GM12801 (cell line): ENCODE results near the gene UQCC2.

Experiments used
- TF ChIP-seq, protein P1 (sequence below): IDR thresholded peaks from one replicate; pipeline ENCODE4 v1.5.1; 2011; ENCODE audit warnings: control low read depth; ENCODE audit not compliant: insufficient read length; ENCODE audit errors: extremely low read depth

UQCC2 gene

DNA sequence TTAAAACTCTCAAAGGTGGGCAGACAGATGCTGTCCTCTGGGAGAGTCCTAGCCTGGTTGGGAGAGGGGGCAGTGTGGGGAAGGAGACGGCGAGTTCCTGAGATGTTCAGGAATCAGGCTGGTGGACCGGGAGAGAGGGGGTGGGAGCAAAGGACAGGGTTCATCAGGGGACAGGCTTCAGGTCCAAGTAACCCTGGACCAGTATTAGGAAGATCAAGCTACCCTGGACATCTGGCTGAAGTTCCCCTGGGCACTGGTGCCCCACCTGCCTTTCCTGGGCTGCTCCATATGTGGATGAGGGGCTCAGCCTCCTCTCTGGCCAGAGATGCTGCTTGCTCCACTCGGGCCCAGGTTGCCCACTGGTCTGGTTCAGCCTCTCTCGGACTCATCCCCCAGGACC lies 36.3 kb upstream of the UQCC2 start:
- TF ChIP-seq, protein P1, sequence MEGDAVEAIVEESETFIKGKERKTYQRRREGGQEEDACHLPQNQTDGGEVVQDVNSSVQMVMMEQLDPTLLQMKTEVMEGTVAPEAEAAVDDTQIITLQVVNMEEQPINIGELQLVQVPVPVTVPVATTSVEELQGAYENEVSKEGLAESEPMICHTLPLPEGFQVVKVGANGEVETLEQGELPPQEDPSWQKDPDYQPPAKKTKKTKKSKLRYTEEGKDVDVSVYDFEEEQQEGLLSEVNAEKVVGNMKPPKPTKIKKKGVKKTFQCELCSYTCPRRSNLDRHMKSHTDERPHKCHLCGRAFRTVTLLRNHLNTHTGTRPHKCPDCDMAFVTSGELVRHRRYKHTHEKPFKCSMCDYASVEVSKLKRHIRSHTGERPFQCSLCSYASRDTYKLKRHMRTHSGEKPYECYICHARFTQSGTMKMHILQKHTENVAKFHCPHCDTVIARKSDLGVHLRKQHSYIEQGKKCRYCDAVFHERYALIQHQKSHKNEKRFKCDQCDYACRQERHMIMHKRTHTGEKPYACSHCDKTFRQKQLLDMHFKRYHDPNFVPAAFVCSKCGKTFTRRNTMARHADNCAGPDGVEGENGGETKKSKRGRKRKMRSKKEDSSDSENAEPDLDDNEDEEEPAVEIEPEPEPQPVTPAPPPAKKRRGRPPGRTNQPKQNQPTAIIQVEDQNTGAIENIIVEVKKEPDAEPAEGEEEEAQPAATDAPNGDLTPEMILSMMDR: no peak

DNA sequence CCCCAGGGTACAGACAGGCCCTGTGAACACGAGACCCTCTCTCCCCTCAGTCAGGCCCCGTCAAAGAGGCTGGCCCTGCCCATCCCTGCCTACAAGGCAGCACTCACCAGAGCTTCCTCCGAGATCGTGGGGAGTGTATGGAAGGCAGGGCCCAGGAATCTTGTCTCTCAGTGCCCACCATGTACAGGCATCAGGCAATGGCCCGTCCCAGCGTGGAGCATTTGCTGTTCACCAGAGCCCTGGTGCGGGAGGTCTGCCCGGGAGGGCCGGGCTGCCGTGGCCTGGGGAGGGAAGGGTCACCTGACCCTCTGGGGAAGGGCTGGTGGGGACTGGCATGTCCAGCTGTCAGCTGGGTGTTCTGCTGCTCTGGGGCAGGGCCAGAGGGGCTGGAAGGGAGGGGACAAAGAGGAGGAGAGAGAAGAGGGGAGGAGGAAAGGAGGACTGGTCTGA lies 35.2 kb upstream of the UQCC2 start, which contains the start of gene IP6K3:
TSS of gene IP6K3 (minus strand) at position 255 of the 450 bp plus-strand sequence. CDS start 11,429 bp downstream, outside the sequence.
- TF ChIP-seq, protein P1: no peak

DNA sequence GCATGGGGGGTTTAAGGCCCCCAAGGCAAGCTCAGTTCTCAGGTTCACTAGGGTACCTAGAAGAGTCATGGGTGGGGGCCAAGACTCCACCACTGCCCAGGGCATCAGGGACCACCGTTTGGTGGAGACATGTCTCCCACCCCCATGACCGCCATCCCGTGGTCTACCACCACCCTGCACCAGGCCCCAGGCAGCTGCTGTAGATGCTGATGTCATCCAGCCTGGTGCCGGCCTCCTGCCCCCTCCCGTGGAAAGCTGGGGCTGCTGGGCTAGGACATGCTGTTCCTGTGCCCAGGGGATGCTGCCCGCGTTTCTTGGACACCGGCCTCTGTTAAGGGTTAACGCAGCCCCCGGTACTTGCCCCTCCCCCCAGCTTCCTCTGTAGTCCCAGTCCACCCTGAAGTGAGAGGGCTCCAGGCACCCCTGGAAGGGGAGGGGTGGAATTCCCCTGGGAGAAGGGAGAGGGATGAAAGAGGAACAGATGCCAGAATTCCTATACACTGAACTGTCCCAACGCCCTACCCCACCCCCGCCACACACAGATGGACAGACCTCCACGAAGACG lies 34.6 kb upstream of the UQCC2 start:
- TF ChIP-seq, protein P1: no peak

- TF ChIP-seq, protein P1: no peak
Observed at GRCh38 chr6:33745548-33745947, 34.0 kb upstream of the UQCC2 start.

GRCh38 chr6:33744895-33745546 lies 33.5 kb upstream of the UQCC2 start:
- TF ChIP-seq, protein P1: no peak

DNA sequence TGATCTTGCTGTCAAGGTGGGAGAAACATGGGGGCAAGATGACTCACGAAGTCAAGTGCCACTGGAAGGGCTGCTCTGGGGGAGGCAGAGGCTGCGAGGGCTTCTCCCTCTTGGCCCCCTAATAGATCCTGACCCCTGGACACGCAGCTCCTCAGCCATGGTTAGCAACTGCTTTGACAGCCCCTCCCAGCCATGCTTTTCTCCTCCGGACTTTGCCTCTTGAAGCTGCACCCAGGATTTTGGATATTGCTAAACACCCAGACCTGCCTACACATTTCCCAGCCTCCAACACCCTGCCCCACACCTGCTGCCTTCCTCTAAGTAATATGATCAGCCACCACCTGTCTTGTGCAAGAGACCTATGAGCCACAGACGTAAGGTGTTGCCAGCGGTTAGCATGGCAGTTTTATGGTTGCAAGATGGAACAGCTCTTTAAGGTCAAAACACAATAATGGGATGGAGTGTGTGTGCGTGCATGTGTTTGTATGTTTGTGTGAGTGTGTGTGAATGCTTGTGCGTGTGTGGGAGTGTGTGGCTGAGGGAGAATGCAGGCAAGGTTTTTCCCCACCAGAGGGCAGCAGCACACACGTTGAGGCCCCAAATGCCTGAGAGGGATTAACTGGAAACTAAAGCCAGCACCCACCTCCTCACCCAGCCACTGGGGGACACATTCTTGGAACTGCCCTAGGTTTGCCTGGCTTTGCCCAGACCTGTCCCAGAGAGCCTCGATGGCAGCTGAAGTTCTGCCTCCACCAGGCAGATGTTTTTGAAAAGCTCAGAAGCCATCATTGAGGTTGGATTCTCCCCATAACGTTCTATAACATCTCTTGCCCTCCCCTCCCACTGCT lies 32.7 kb upstream of the UQCC2 start:
- TF ChIP-seq, protein P1: no peak

- TF ChIP-seq, protein P1: no peak
Observed at GRCh38 chr6:33742837-33743236, 31.3 kb upstream of the UQCC2 start.
